Activated T-cell treated with anti-CD3 and anti-CD28 coated beads for 24 hours (primary cell): ENCODE results near the gene RAB11FIP4.

Experiments
- DNase-seq: peaks from one replicate; pipeline ENCODE4 v3.0.0-alpha.2; 2020; ENCODE audit warnings: low read depth

The RAB11FIP4 gene

GRCh38 chr17:31506517-31506916, 115.0 kb downstream of the RAB11FIP4 start:
- DNase-seq = no peak

- peak; percentile 53 for DNase-seq
Observed at GRCh38 chr17:31508288-31509094, 117.0 kb downstream of the RAB11FIP4 start.

GRCh38 chr17:31509095-31509804, 117.8 kb downstream of the RAB11FIP4 start:
- no peak for DNase-seq

GRCh38 chr17:31509805-31510177, 118.3 kb downstream of the RAB11FIP4 start:
- no peak for DNase-seq

GRCh38 chr17:31510308-31511194, 119.1 kb downstream of the RAB11FIP4 start:
- no peak for DNase-seq

GRCh38 chr17:31511195-31511578, 119.7 kb downstream of the RAB11FIP4 start:
- no peak for DNase-seq

GRCh38 chr17:31511580-31511979, 120.1 kb downstream of the RAB11FIP4 start:
- no peak for DNase-seq

- no peak for DNase-seq
Observed at GRCh38 chr17:31512104-31512740, 120.7 kb downstream of the RAB11FIP4 start.

GRCh38 chr17:31512796-31513195, 121.3 kb downstream of the RAB11FIP4 start:
- no peak for DNase-seq

- no peak for DNase-seq
Observed at GRCh38 chr17:31513731-31514427, 122.4 kb downstream of the RAB11FIP4 start.

- DNase-seq = no peak
Observed at GRCh38 chr17:31515267-31515666, 123.8 kb downstream of the RAB11FIP4 start.

- DNase-seq = no peak
Observed at GRCh38 chr17:31517524-31517923, 126.0 kb downstream of the RAB11FIP4 start.

GRCh38 chr17:31518478-31518877, 127.0 kb downstream of the RAB11FIP4 start:
- no peak for DNase-seq

GRCh38 chr17:31521632-31522283, 130.3 kb downstream of the RAB11FIP4 start:
- DNase-seq = no peak

- no peak for DNase-seq
Observed at GRCh38 chr17:31522284-31522931, 130.9 kb downstream of the RAB11FIP4 start.

GRCh38 chr17:31522987-31523495, 131.6 kb downstream of the RAB11FIP4 start:
- DNase-seq = no peak

GRCh38 chr17:31523862-31524730, 132.6 kb downstream of the RAB11FIP4 start:
- no peak for DNase-seq

- peak; percentile 84 for DNase-seq
Observed at GRCh38 chr17:31524926-31525800, 133.7 kb downstream of the RAB11FIP4 start.
